ENCODE measurements around the gene JSRP1.

The JSRP1 gene

GRCh38 chr19:2251106-2252054 is 4.8 kb downstream of the JSRP1 start:
- TF ChIP-seq, protein P1, sequence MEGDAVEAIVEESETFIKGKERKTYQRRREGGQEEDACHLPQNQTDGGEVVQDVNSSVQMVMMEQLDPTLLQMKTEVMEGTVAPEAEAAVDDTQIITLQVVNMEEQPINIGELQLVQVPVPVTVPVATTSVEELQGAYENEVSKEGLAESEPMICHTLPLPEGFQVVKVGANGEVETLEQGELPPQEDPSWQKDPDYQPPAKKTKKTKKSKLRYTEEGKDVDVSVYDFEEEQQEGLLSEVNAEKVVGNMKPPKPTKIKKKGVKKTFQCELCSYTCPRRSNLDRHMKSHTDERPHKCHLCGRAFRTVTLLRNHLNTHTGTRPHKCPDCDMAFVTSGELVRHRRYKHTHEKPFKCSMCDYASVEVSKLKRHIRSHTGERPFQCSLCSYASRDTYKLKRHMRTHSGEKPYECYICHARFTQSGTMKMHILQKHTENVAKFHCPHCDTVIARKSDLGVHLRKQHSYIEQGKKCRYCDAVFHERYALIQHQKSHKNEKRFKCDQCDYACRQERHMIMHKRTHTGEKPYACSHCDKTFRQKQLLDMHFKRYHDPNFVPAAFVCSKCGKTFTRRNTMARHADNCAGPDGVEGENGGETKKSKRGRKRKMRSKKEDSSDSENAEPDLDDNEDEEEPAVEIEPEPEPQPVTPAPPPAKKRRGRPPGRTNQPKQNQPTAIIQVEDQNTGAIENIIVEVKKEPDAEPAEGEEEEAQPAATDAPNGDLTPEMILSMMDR (conservative IDR thresholded peaks at IDR 0.05): no peak
- TF ChIP-seq ZFX (IDR thresholded peaks at IDR 0.05): no peak
- no peak overlapping the region for H3K27ac ChIP-seq

GRCh38 chr19:2250766-2251105 is 5.5 kb downstream of the JSRP1 start:
- TF ChIP-seq ZFX (IDR thresholded peaks at IDR 0.05): no peak
- TF ChIP-seq, protein P1 (conservative IDR thresholded peaks at IDR 0.05): no peak
- H3K27ac ChIP-seq: no peak overlapping the region

DNA sequence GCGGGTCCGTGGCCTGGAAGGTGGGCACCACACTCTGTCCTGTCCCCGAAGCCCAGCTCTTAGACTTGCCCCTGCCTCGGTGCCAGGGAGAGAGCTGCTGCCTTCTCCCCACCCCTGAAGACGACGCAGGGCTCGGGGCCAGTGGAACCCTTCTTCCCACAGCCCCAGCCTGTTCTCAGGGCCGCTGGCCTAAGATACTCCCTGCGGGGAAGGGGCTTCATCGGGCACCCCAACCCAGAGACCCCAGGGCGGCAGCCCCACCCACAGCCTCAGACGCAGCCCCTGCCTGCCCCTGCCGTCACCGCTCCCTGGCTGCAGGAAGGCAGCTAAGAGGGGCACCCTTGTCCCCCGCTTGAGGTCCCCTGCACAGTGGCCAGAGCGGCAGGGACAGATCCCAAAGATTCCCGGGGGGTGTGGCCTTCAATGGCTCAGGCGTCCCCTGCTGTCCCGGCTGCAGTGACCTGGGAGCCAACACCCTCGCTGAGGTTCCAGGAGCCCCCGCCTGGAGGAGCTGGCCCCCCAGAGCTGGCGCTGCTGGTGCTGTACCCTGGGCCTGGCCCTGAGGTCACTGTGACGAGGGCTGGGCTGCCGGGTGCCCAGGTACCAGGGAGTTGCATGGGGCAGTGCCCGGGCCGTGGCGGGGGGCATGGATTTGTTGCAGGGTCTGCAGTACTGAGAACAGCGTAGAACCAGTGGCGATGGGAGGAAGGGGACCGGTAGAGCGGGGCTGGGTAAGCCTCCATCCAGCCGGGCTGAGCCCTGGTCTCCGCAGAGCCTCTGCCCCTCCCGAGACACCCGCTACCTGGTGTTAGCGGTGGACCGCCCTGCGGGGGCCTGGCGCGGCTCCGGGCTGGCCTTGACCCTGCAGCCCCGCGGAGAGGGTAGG is 6.1 kb downstream of the JSRP1 start:
- no peak overlapping the region for H3K27ac ChIP-seq
- TF ChIP-seq ZFX (IDR thresholded peaks at IDR 0.05): no peak
- TF ChIP-seq, protein P1 (conservative IDR thresholded peaks at IDR 0.05): no peak

DNA sequence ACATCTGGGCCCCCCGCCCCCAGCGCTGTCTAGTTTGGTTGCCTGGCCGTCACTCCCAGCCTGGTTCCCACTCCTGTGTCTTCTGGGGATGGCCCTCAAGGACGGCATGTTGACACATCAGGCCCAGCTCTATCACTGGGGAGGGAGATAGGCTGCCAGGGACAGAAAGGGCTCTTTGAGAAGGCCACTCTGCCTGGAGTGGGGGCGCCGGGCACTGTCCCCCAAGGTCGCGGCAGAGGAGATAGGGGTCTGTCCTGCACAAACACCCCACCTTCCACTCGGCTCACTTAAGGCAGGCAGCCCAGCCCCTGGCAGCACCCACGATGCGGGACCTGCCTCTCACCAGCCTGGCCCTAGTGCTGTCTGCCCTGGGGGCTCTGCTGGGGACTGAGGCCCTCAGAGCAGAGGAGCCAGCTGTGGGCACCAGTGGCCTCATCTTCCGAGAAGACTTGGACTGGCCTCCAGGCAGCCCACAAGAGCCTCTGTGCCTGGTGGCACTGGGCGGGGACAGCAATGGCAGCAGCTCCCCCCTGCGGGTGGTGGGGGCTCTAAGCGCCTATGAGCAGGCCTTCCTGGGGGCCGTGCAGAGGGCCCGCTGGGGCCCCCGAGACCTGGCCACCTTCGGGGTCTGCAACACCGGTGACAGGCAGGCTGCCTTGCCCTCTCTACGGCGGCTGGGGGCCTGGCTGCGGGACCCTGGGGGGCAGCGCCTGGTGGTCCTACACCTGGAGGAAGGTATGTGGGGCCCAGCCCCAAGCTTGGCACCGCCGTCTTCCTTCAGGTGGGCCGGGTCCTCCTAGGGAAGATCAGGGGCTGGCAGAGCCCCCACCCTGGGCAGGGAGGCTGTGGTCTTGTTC is 7.0 kb downstream of the JSRP1 start, which contains the start of gene AMH:
Gene AMH, plus strand, starts transcription at position 314 of the 857 bp plus-strand sequence. Its CDS starts 10 bp downstream, at position 324.
- no peak for TF ChIP-seq ZFX (IDR thresholded peaks at IDR 0.05)
- TF ChIP-seq, protein P1 (conservative IDR thresholded peaks at IDR 0.05): no peak
- no peak within 1 kb of the TSS for H3K27ac ChIP-seq

GRCh38 chr19:2248136-2249009 is 7.8 kb downstream of the JSRP1 start:
- no peak overlapping the region for H3K27ac ChIP-seq
- TF ChIP-seq ZFX (IDR thresholded peaks at IDR 0.05): no peak
- TF ChIP-seq, protein P1 (conservative IDR thresholded peaks at IDR 0.05): no peak

- TF ChIP-seq ZFX (IDR thresholded peaks at IDR 0.05): no peak
- TF ChIP-seq, protein P1 (conservative IDR thresholded peaks at IDR 0.05): no peak
- peak overlapping the region; percentile 5 for H3K27ac ChIP-seq
Measured at GRCh38 chr19:2247433-2248101, 8.7 kb downstream of the JSRP1 start.
